ENCODE measurements around the gene BRAF.

GRCh38 chr7:140873434-140873833, 51.3 kb downstream of the BRAF start:
- TF ChIP-seq EGR1 (IDR thresholded peaks at IDR 0.05) = no peak
- TF ChIP-seq TAF1 (IDR thresholded peaks at IDR 0.05; ENCODE audit: low read depth) = no peak
- no peak for TF ChIP-seq CEBPB (IDR thresholded peaks at IDR 0.05)
- no peak for TF ChIP-seq YY1 (IDR thresholded peaks at IDR 0.05; ENCODE audit: low read depth)

Data from Ishikawa (cell line).